SK-N-SH (cell line): ENCODE results near the gene SNX24. TPM values are rescaled to one million over a fixed set of nuclear protein-coding genes. Genes with fewer than 3 reads are reported as not detected.

Experiments
- CTCF ChIA-PET: fragments of 300-600, 350-600 bp; formaldehyde crosslinking; extraction: SDS; loops from one replicate; lab custom pipeline; 2021; lab: Yijun Ruan, JAX
- POLR2A ChIA-PET: fragments of 350-600 bp; sonication (Branson Sonifier 250); formaldehyde crosslinking; extraction: SDS; loops from one replicate; lab custom pipeline; 2020; ENCODE audit warnings: antibody characterized with exemption, inconsistent platforms; lab: Yijun Ruan, JAX
- DNase-seq: peaks from one replicate; pipeline ENCODE4 v3.0.0; 2012
- H2AFZ ChIP-seq: fragments of 200-600 bp; sonication (generic); 2 replicates; pipeline ENCODE4 v1.8.1; 2016; ENCODE audit warnings: antibody characterized with exemption, mild to moderate bottlenecking, low read depth
- H3F3A ChIP-seq: fragments of 200-600 bp; sonication (generic); replicated peaks from 2 replicates; pipeline ENCODE3; 2016; ENCODE audit warnings: antibody characterized with exemption, mild to moderate bottlenecking; ENCODE audit not compliant: insufficient read depth
- H3K27ac ChIP-seq, 2 experiments: fragments of 200-500 bp in 1 of 2; fragments of 200-600 bp in 1 of 2; sonication (Bioruptor generic) in 1 of 2; sonication (generic), shearing (Covaris generic) in 1 of 2; 2 replicates each; pipeline versions ENCODE4 v1.5.1 to v1.6.1; 2014 to 2016; ENCODE audit warnings: low read depth in 2 of 2, inconsistent platforms in 1 of 2, low read length in 1 of 2, mild to moderate bottlenecking in 1 of 2, mixed read lengths in 1 of 2
- H3K27me3 ChIP-seq: fragments of 200-600 bp; sonication (generic), shearing (Covaris generic); 2 replicates; pipeline ENCODE4 v1.6.1; 2016; ENCODE audit warnings: mixed run types; ENCODE audit not compliant: insufficient read depth
- H3K36me3 ChIP-seq, 2 experiments: fragments of 200-500 bp in 1 of 2; fragments of 200-600 bp in 1 of 2; sonication (Bioruptor generic) in 1 of 2; sonication (generic) in 1 of 2; replicated peaks in 1 of 2; 2 replicates each; pipeline versions ENCODE3 to v1.5.1; 2014 to 2016; ENCODE audit warnings: low read length in 1 of 2, mild to moderate bottlenecking in 1 of 2; ENCODE audit not compliant: insufficient read depth in 2 of 2, control insufficient read depth in 1 of 2
- H3K4me1 ChIP-seq, 2 experiments: fragments of 200-500 bp in 1 of 2; fragments of 200-600 bp in 1 of 2; sonication (Bioruptor generic) in 1 of 2; sonication (generic), shearing (Covaris generic) in 1 of 2; 2 replicates each; pipeline versions ENCODE4 v1.5.1 to v1.6.1; 2014 to 2016; ENCODE audit warnings: low read depth in 1 of 2, low read length in 1 of 2, mixed run types in 1 of 2; ENCODE audit not compliant: insufficient read depth in 2 of 2, control insufficient read depth in 1 of 2
- H3K4me2 ChIP-seq: fragments of 200-600 bp; sonication (generic), shearing (Covaris generic); 2 replicates; pipeline ENCODE4 v1.6.1; 2017; ENCODE audit warnings: mixed run types
- H3K4me3 ChIP-seq, 2 experiments: fragments of 200-500 bp in 1 of 2; fragments of 200-600 bp in 1 of 2; sonication (Bioruptor generic) in 1 of 2; sonication (generic), shearing (Covaris generic) in 1 of 2; 2 replicates each; pipeline versions ENCODE4 v1.5.1 to v1.8.1; 2014 to 2016; ENCODE audit warnings: low read depth in 2 of 2, inconsistent platforms in 1 of 2, low read length in 1 of 2, mild to moderate bottlenecking in 1 of 2, mixed read lengths in 1 of 2, moderate library complexity in 1 of 2
- H3K79me2 ChIP-seq: fragments of 200-600 bp; sonication (generic); 2 replicates; pipeline ENCODE4 v1.8.1; 2017; ENCODE audit warnings: mild to moderate bottlenecking; ENCODE audit not compliant: insufficient read depth
- H3K9ac ChIP-seq: fragments of 200-600 bp; sonication (generic); 2 replicates; pipeline ENCODE4 v1.6.1; 2017; ENCODE audit warnings: mixed run types
- H3K9me2 ChIP-seq: fragments of 200-600 bp; sonication (generic); 2 replicates; pipeline ENCODE4 v1.6.1; 2017; ENCODE audit warnings: mixed run types
- H3K9me3 ChIP-seq: fragments of 200-600 bp; sonication (generic); 2 replicates; pipeline ENCODE4 v1.6.1; 2017; ENCODE audit warnings: mixed run types, mild to moderate bottlenecking, moderate library complexity
- H4K20me1 ChIP-seq: fragments of 200-600 bp; sonication (generic); 2 replicates; pipeline ENCODE4 v1.6.1; 2017; ENCODE audit warnings: mild to moderate bottlenecking, mixed run types; ENCODE audit not compliant: insufficient read depth
- ELF1 ChIP-seq: IDR thresholded peaks from 2 replicates; pipeline ENCODE4 v1.4.0; 2012
- EP300 ChIP-seq, 2 experiments: IDR thresholded peaks; 2 replicates each; pipeline versions ENCODE4 v1.4.0 to v1.6.1; 2012; ENCODE audit warnings: borderline replicate concordance in 1 of 2, low read depth in 1 of 2, low read length in 1 of 2
- EZH2phosphoT487 ChIP-seq: fragments of 200-600 bp; sonication (generic); IDR thresholded peaks from 2 replicates; pipeline ENCODE4 v1.6.1; 2017; ENCODE audit warnings: low read depth, mixed run types, mild to moderate bottlenecking, antibody characterized with exemption, moderate library complexity, borderline replicate concordance
- FOXM1 ChIP-seq: IDR thresholded peaks from 2 replicates; pipeline ENCODE4 v1.4.0; 2012; ENCODE audit warnings: low read depth, mild to moderate bottlenecking
- GABPA ChIP-seq: IDR thresholded peaks from 2 replicates; pipeline ENCODE4 v1.4.0; 2012; ENCODE audit warnings: low read depth, mild to moderate bottlenecking
- GATA2 ChIP-seq: sonication (generic); formaldehyde crosslinking; IDR thresholded peaks from 2 replicates; pipeline ENCODE4 v1.5.0; 2020; ENCODE audit warnings: mild to moderate bottlenecking, missing genetic modification reagents
- JUND ChIP-seq: IDR thresholded peaks from 2 replicates; pipeline ENCODE4 v1.4.0; 2012
- MEF2A ChIP-seq: IDR thresholded peaks from 2 replicates; pipeline ENCODE4 v1.4.0; 2012; ENCODE audit warnings: low read depth, borderline replicate concordance
- NFIC ChIP-seq: IDR thresholded peaks from 2 replicates; pipeline ENCODE4 v1.4.0; 2012; ENCODE audit warnings: borderline replicate concordance
- RAD21 ChIP-seq: IDR thresholded peaks from 2 replicates; pipeline ENCODE4 v1.6.1; 2012; ENCODE audit warnings: mild to moderate bottlenecking, low read length
- RCOR1 ChIP-seq: fragments of 150-350 bp; IDR thresholded peaks from 2 replicates; pipeline ENCODE4 v1.6.1; 2017; ENCODE audit warnings: antibody characterized with exemption, low read length
- RXRA ChIP-seq: IDR thresholded peaks from 2 replicates; pipeline ENCODE4 v1.4.0; 2012; ENCODE audit warnings: low read depth, mild to moderate bottlenecking, borderline replicate concordance
- YY1 ChIP-seq: IDR thresholded peaks from 2 replicates; pipeline ENCODE4 v1.4.0; 2012; ENCODE audit warnings: low read depth, mild to moderate bottlenecking
- whole genome bisulfite sequencing: methylation state at CpG from one replicate; pipeline ENCODE4 v1.1.6; 2017; ENCODE audit warnings: low lambda C conversion rate; 5-methylcytosine and 5-hydroxymethylcytosine counted together
- polyA plus RNA-seq, 3 experiments: library from polyadenylated mRNA; depleted of rRNA; stranded (reverse); fragments of >200 nt; gene quantifications; 2 replicates each; pipeline ENCODE4 v1.2.3, GENCODE V29; 2012
- TF ChIP-seq, protein P1 (sequence below): fragments of 150-350 bp; IDR thresholded peaks from 2 replicates; pipeline ENCODE4 v1.6.1; 2017; ENCODE audit warnings: antibody characterized with exemption, low read length, low read depth, borderline replicate concordance
- TF ChIP-seq, protein P2 (sequence below): IDR thresholded peaks from 2 replicates; pipeline ENCODE4 v1.4.0; 2012; ENCODE audit warnings: low read depth, borderline replicate concordance
- TF ChIP-seq, protein P3 (sequence below): IDR thresholded peaks from 2 replicates; pipeline ENCODE4 v1.6.1; 2012; ENCODE audit warnings: mild to moderate bottlenecking, low read depth, low read length, moderate library complexity
- TF ChIP-seq, protein P4 (sequence below): IDR thresholded peaks from 2 replicates; pipeline ENCODE4; 2012

SNX24 gene
- polyA plus RNA-seq, 1 of the 3 experiments (the other 2 are of a cell fraction), result 8.2 TPM

DNA sequence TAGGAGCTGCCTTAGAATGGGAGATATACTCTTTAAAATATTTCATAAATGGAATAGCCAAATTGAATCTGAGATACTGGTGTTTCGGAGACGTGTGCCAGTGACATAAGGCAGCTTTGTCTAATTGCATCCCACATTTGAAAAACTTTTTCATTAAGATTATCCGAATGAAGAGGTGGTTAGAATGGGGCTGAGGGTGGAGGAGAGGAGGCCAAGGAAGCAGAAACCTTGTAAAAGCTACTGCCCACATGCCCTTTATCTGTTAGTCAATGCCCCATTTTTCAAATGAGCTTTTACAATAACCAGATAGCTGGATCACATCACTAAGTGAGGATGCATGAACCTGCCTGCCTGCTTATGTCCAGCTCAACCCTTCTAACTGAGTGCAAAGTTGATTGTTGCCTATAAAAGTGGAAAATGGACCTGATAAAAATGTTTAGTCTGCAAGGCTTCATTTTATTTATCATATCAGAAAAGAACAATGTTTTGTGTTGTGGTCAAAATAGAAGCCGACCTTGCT, 34.8 kb downstream of the SNX24 start:
- TF ChIP-seq EP300 (IDR thresholded peaks at IDR 0.05; ENCODE audit: borderline replicate concordance in 1 of 2, low read depth in 1 of 2, low read length in 1 of 2) (peak in 1 of 2 experiments; percentile 38; a peak in 1 of 4 replicates), NFIC (no peak), RCOR1 (0 out of 2 replicates have a peak, but pooled peaks have one; percentile 11), RXRA (no peak), GATA2 (peak; percentile 36; the same call in 1 of the 2 replicates), RAD21 (no peak)
- TF ChIP-seq, protein P1, sequence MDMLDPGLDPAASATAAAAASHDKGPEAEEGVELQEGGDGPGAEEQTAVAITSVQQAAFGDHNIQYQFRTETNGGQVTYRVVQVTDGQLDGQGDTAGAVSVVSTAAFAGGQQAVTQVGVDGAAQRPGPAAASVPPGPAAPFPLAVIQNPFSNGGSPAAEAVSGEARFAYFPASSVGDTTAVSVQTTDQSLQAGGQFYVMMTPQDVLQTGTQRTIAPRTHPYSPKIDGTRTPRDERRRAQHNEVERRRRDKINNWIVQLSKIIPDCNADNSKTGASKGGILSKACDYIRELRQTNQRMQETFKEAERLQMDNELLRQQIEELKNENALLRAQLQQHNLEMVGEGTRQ, result no peak
- TF ChIP-seq, protein P2, sequence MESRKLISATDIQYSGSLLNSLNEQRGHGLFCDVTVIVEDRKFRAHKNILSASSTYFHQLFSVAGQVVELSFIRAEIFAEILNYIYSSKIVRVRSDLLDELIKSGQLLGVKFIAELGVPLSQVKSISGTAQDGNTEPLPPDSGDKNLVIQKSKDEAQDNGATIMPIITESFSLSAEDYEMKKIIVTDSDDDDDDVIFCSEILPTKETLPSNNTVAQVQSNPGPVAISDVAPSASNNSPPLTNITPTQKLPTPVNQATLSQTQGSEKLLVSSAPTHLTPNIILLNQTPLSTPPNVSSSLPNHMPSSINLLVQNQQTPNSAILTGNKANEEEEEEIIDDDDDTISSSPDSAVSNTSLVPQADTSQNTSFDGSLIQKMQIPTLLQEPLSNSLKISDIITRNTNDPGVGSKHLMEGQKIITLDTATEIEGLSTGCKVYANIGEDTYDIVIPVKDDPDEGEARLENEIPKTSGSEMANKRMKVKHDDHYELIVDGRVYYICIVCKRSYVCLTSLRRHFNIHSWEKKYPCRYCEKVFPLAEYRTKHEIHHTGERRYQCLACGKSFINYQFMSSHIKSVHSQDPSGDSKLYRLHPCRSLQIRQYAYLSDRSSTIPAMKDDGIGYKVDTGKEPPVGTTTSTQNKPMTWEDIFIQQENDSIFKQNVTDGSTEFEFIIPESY, result no peak
- no peaks in the 10 kb centered on the region for H3K9me3 ChIP-seq
- no peak overlapping the region for H3K9ac ChIP-seq
- ChIA-PET CTCF (interaction anchor here (0.6 to 2.5 kb wide), 5 partner anchors 12 to 1568 kb away, joined by 3 to 11 read pairs (median 3); no protein-coding TSS in a partner anchor), POLR2A (interaction anchor here (1.2 kb wide), 1 partner anchor 10 kb away, joined by 3 read pairs; no protein-coding TSS in a partner anchor)
- 69% methylated on average over 4 of the region's 4 CpGs for WGBS
- no peak overlapping the region for H3K4me3 ChIP-seq
- peaks cover 5% of the 10 kb centered on the region for H3K79me2 ChIP-seq
- H3K27ac ChIP-seq, result peak overlapping the region; percentile 25 to 58; a peak in 2 of 4 replicates
- no peaks in the 10 kb centered on the region for H3K36me3 ChIP-seq
- H3K4me2 ChIP-seq, result no peak overlapping the region
- no peaks in the 10 kb centered on the region for H3K9me2 ChIP-seq
- H3K27me3 ChIP-seq, result no peaks in the 10 kb centered on the region
- peak; percentile 50 for DNase-seq
- H2AFZ ChIP-seq, result no peak overlapping the region
- peaks cover 5 to 24% of the 10 kb centered on the region in 2 experiments; a peak in 2 of 4 replicates for H3K4me1 ChIP-seq
- no peaks in the 10 kb centered on the region for H4K20me1 ChIP-seq
- peaks cover 14% of the 10 kb centered on the region for H3F3A ChIP-seq

DNA sequence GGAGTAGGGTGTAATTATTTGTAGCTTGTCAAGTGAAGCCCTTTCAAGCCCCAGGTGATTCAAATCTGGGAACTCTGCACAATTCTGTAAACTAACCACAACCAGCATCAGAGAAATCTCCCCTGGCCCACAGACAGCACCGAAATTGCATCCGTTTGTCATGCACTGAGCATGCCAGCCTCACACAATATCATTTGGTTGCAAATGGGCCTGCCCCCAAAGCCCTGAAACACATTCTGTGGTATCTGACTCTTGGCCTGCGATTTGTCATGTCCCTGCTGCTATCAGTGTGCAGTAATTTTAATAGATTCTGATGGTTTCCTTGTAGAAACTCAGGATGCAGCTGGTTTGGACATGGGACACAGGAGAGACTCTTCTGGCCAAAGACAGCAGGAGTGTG, 35.3 kb downstream of the SNX24 start:
- H3K9ac ChIP-seq, result no peak overlapping the region
- peaks cover 5% of the 10 kb centered on the region for H3K79me2 ChIP-seq
- H3K4me3 ChIP-seq, result no peak overlapping the region
- H3K9me3 ChIP-seq, result no peaks in the 10 kb centered on the region
- peaks cover 14% of the 10 kb centered on the region for H3F3A ChIP-seq
- H3K9me2 ChIP-seq, result no peaks in the 10 kb centered on the region
- 30% methylated on average over 3 of the region's 3 CpGs for WGBS
- H3K27me3 ChIP-seq, result no peaks in the 10 kb centered on the region
- no peaks in the 10 kb centered on the region for H3K36me3 ChIP-seq
- H3K27ac ChIP-seq, result peak overlapping the region; percentile 25 to 58; a peak in 2 of 4 replicates
- H2AFZ ChIP-seq, result no peak overlapping the region
- CTCF ChIA-PET, result interaction anchor here (0.6 to 2.5 kb wide), 5 partner anchors 16 to 1567 kb away, joined by 3 to 11 read pairs (median 3); no protein-coding TSS in a partner anchor
- no peaks in the 10 kb centered on the region for H4K20me1 ChIP-seq
- H3K4me2 ChIP-seq, result no peak overlapping the region
- POLR2A ChIA-PET, result interaction anchor here (1.2 kb wide), 1 partner anchor 10 kb away, joined by 3 read pairs; no protein-coding TSS in a partner anchor
- H3K4me1 ChIP-seq, result peaks cover 5 to 24% of the 10 kb centered on the region in 2 experiments; a peak in 2 of 4 replicates
- DNase-seq, result peak; percentile 51
- no peak for TF ChIP-seq JUND
- TF ChIP-seq GABPA, result no peak
- TF ChIP-seq RCOR1, result peak; percentile 92
- peak in 1 of 2 experiments; percentile 70; a peak in 2 of 4 replicates for TF ChIP-seq EP300 (IDR thresholded peaks at IDR 0.05; ENCODE audit: borderline replicate concordance in 1 of 2, low read depth in 1 of 2, low read length in 1 of 2)
- TF ChIP-seq FOXM1, result no peak
- TF ChIP-seq EZH2phosphoT487, result no peak
- TF ChIP-seq, protein P3, sequence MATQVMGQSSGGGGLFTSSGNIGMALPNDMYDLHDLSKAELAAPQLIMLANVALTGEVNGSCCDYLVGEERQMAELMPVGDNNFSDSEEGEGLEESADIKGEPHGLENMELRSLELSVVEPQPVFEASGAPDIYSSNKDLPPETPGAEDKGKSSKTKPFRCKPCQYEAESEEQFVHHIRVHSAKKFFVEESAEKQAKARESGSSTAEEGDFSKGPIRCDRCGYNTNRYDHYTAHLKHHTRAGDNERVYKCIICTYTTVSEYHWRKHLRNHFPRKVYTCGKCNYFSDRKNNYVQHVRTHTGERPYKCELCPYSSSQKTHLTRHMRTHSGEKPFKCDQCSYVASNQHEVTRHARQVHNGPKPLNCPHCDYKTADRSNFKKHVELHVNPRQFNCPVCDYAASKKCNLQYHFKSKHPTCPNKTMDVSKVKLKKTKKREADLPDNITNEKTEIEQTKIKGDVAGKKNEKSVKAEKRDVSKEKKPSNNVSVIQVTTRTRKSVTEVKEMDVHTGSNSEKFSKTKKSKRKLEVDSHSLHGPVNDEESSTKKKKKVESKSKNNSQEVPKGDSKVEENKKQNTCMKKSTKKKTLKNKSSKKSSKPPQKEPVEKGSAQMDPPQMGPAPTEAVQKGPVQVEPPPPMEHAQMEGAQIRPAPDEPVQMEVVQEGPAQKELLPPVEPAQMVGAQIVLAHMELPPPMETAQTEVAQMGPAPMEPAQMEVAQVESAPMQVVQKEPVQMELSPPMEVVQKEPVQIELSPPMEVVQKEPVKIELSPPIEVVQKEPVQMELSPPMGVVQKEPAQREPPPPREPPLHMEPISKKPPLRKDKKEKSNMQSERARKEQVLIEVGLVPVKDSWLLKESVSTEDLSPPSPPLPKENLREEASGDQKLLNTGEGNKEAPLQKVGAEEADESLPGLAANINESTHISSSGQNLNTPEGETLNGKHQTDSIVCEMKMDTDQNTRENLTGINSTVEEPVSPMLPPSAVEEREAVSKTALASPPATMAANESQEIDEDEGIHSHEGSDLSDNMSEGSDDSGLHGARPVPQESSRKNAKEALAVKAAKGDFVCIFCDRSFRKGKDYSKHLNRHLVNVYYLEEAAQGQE, result no peak
- TF ChIP-seq, protein P4, sequence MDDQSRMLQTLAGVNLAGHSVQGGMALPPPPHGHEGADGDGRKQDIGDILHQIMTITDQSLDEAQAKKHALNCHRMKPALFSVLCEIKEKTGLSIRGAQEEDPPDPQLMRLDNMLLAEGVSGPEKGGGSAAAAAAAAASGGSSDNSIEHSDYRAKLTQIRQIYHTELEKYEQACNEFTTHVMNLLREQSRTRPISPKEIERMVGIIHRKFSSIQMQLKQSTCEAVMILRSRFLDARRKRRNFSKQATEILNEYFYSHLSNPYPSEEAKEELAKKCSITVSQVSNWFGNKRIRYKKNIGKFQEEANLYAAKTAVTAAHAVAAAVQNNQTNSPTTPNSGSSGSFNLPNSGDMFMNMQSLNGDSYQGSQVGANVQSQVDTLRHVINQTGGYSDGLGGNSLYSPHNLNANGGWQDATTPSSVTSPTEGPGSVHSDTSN, result peak; percentile 74
- no peak for TF ChIP-seq YY1
- no peak for TF ChIP-seq MEF2A
- no peak for TF ChIP-seq ELF1
- TF ChIP-seq, protein P1, result no peak
